Astrocyte (in vitro differentiated cells and primary cell): ENCODE results near the gene PRSS33.

Experiments
- EZH2 ChIP-seq: IDR thresholded peaks from 2 replicates; pipeline ENCODE4 v1.6.1; 2012; ENCODE audit warnings: mild to moderate bottlenecking, low read length, inconsistent platforms; ENCODE audit not compliant: insufficient read depth
- TF ChIP-seq, protein P1 (sequence below): IDR thresholded peaks from 2 replicates; pipeline ENCODE4 v1.5.1; 2011; ENCODE audit warnings: low read depth, mild to moderate bottlenecking, inconsistent platforms, low read length, moderate library complexity; ENCODE audit not compliant: insufficient read depth

GRCh38 chr16:2773188-2773968, 14.0 kb downstream of the PRSS33 start:
- TF ChIP-seq, protein P1, sequence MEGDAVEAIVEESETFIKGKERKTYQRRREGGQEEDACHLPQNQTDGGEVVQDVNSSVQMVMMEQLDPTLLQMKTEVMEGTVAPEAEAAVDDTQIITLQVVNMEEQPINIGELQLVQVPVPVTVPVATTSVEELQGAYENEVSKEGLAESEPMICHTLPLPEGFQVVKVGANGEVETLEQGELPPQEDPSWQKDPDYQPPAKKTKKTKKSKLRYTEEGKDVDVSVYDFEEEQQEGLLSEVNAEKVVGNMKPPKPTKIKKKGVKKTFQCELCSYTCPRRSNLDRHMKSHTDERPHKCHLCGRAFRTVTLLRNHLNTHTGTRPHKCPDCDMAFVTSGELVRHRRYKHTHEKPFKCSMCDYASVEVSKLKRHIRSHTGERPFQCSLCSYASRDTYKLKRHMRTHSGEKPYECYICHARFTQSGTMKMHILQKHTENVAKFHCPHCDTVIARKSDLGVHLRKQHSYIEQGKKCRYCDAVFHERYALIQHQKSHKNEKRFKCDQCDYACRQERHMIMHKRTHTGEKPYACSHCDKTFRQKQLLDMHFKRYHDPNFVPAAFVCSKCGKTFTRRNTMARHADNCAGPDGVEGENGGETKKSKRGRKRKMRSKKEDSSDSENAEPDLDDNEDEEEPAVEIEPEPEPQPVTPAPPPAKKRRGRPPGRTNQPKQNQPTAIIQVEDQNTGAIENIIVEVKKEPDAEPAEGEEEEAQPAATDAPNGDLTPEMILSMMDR = no peak
- no peak for TF ChIP-seq EZH2
